Esophagus squamous epithelium (tissue), 4 donors: Measurements from ENCODE around the gene EFCAB6.

Experiments
- CTCF ChIP-seq, 6 experiments: fragments of 450-650 bp in 4 of 6; fragments of 200-600 bp in 2 of 6; sonication (generic) in 2 of 6; IDR thresholded peaks; one replicate each; pipeline ENCODE4 v1.5.1; 2016 to 2019; ENCODE audit warnings: antibody characterized with exemption in 6 of 6, mild to moderate bottlenecking in 4 of 6, moderate library complexity in 4 of 6
- POLR2A ChIP-seq, 4 donors: fragments of 450-650 bp; IDR thresholded peaks; one replicate each; pipeline ENCODE4 v1.6.1; 2017; ENCODE audit warnings: antibody characterized with exemption in 4 of 4, mild to moderate bottlenecking in 4 of 4, moderate library complexity in 3 of 4

DNA sequence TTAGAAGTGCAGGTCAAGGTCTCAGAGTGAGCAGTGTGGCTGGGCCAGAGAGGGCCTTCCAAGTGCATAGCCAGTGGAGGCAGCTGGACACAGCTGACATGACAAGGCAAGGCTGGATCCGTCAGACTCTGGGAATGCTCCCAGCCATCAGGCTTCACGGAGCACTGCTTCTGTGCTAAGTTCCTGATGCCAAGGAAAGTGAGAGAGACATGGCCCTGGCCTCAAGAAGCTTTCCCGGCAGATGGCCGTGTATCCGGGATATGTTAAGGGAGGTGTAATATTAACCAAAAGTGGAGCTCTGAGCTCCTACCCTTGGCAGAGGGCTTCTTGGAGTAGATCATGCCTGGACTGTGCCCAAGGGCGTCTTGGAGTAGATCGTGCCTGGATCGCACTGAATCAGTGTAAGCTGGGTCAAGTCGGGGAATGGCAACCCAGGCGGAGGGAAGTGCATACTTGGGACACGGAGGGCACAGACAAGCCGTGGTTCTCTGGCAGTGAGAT is 7.4 kb upstream of the EFCAB6 start:
- no peak for TF ChIP-seq POLR2A (IDR thresholded peaks at IDR 0.05)
- TF ChIP-seq CTCF (IDR thresholded peaks at IDR 0.05) = no peak
